OCI-LY3 (cell line): ENCODE measurements around the gene RRP36.

Source experiments
- H2AFZ ChIP-seq: fragments of 200-600, 300-600 bp; shearing (Covaris generic); 2 replicates; pipeline ENCODE4 v1.6.0; 2014; ENCODE audit warnings: antibody characterized with exemption, low read depth, low read length
- H3K27ac ChIP-seq: fragments of 200-600, 300-600 bp; sonication (generic); 2 replicates; pipeline ENCODE4 v1.5.1; 2014; ENCODE audit warnings: mild to moderate bottlenecking, low read length, moderate library complexity, mixed read lengths
- H3K27me3 ChIP-seq: fragments of 200-600, 300-600 bp; sonication (generic); 2 replicates; pipeline ENCODE4 v1.6.1; 2014; ENCODE audit warnings: low read depth, low read length, mixed read lengths
- H3K36me3 ChIP-seq: fragments of 200-600, 300-600 bp; sonication (generic); replicated peaks from 2 replicates; pipeline ENCODE3; 2014; ENCODE audit warnings: low read depth, low read length, mixed read lengths
- H3K4me1 ChIP-seq: fragments of 300-600, 200-600 bp; sonication (generic); 2 replicates; pipeline ENCODE4 v1.6.1; 2014; ENCODE audit warnings: low read length, mixed read lengths
- H3K4me2 ChIP-seq: fragments of 200-600, 300-600 bp; sonication (generic); 2 replicates; pipeline ENCODE4 v1.6.1; 2014; ENCODE audit warnings: low read length, mixed read lengths
- H3K4me3 ChIP-seq: fragments of 300-600, 200-600 bp; sonication (generic); 2 replicates; pipeline ENCODE4 v1.5.1; 2014; ENCODE audit warnings: antibody characterized with exemption, mild to moderate bottlenecking, low read length, moderate library complexity
- H3K79me2 ChIP-seq: fragments of 300-600, 200-600 bp; shearing (Covaris generic); 2 replicates; pipeline ENCODE4 v1.6.1; 2014; ENCODE audit warnings: mild to moderate bottlenecking, low read length, mixed read lengths
- H3K9ac ChIP-seq: fragments of 300-600, 200-600 bp; shearing (Covaris generic); 2 replicates; pipeline ENCODE4 v1.6.0; 2014; ENCODE audit warnings: mild to moderate bottlenecking, low read length, moderate library complexity
- H3K9me3 ChIP-seq: fragments of 200-600, 300-600 bp; shearing (Covaris generic); 2 replicates; pipeline ENCODE4 v1.6.1; 2014; ENCODE audit warnings: low read length, mixed read lengths; ENCODE audit not compliant: insufficient read depth
- H4K20me1 ChIP-seq: fragments of 200-600, 300-600 bp; sonication (generic); 2 replicates; pipeline ENCODE4 v1.6.1; 2016; ENCODE audit warnings: low read length, mixed read lengths; ENCODE audit not compliant: insufficient read depth
- CTCF ChIP-seq: fragments of 200-600, 300-600 bp; sonication (generic); IDR thresholded peaks from 2 replicates; pipeline ENCODE4 v1.5.1; 2014; ENCODE audit warnings: antibody characterized with exemption, low read length, low read depth
- EZH2phosphoT487 ChIP-seq: fragments of 200-600 bp; shearing (Covaris generic); IDR thresholded peaks from 2 replicates; pipeline ENCODE4 v1.6.1; 2018; ENCODE audit warnings: antibody characterized with exemption, mixed run types, low read depth

Gene RRP36

GRCh38 chr6:43005844-43006243, 15.6 kb upstream of the RRP36 start:
- Histone ChIP-seq H3K36me3 (peaks cover 38% of the 10 kb centered on the region), H3K9ac (no peak overlapping the region), H3K9me3 (no peaks in the 10 kb centered on the region), H2AFZ (no peak overlapping the region), H3K27me3 (no peaks in the 10 kb centered on the region), H3K27ac (no peak overlapping the region), H3K4me3 (no peak overlapping the region), H3K79me2 (no peaks in the 10 kb centered on the region), H3K4me2 (no peak overlapping the region), H4K20me1 (no peaks in the 10 kb centered on the region), H3K4me1 (peaks cover 9% of the 10 kb centered on the region)
- no peak for TF ChIP-seq EZH2phosphoT487
- TF ChIP-seq CTCF: no peak

GRCh38 chr6:43006251-43006650, 15.2 kb upstream of the RRP36 start:
- no peak overlapping the region for H3K27ac ChIP-seq
- no peak overlapping the region for H2AFZ ChIP-seq
- no peaks in the 10 kb centered on the region for H3K9me3 ChIP-seq
- no peaks in the 10 kb centered on the region for H4K20me1 ChIP-seq
- H3K27me3 ChIP-seq: no peaks in the 10 kb centered on the region
- H3K36me3 ChIP-seq: peaks cover 42% of the 10 kb centered on the region
- no peaks in the 10 kb centered on the region for H3K79me2 ChIP-seq
- no peak overlapping the region for H3K4me2 ChIP-seq
- H3K4me3 ChIP-seq: no peak overlapping the region
- H3K4me1 ChIP-seq: peaks cover 9% of the 10 kb centered on the region
- no peak overlapping the region for H3K9ac ChIP-seq
- TF ChIP-seq EZH2phosphoT487 (no peak), CTCF (no peak)

GRCh38 chr6:43007126-43007525, 14.3 kb upstream of the RRP36 start:
- Histone ChIP-seq H3K4me1 (peaks cover 9% of the 10 kb centered on the region), H4K20me1 (no peaks in the 10 kb centered on the region), H3K9ac (no peak overlapping the region), H3K9me3 (no peaks in the 10 kb centered on the region), H3K27ac (no peak overlapping the region), H3K27me3 (no peaks in the 10 kb centered on the region), H3K79me2 (no peaks in the 10 kb centered on the region), H3K36me3 (peaks cover 50% of the 10 kb centered on the region), H2AFZ (no peak overlapping the region), H3K4me3 (no peak overlapping the region), H3K4me2 (no peak overlapping the region)
- TF ChIP-seq CTCF (no peak), EZH2phosphoT487 (no peak)

GRCh38 chr6:43009124-43009523, 12.3 kb upstream of the RRP36 start:
- Histone ChIP-seq H3K4me1 (peaks cover 18% of the 10 kb centered on the region), H3K36me3 (peaks cover 53% of the 10 kb centered on the region), H3K4me3 (no peak overlapping the region), H4K20me1 (no peaks in the 10 kb centered on the region), H2AFZ (no peak overlapping the region), H3K79me2 (peaks cover 11% of the 10 kb centered on the region), H3K9me3 (no peaks in the 10 kb centered on the region), H3K27me3 (no peaks in the 10 kb centered on the region), H3K27ac (0 out of 2 replicates have a peak overlapping the region, but pooled peaks have one; percentile 13), H3K9ac (no peak overlapping the region), H3K4me2 (no peak overlapping the region)
- TF ChIP-seq CTCF (peak; percentile 61), EZH2phosphoT487 (no peak)
